Dedifferentiated amniotic fluid mesenchymal stem cell (primary cell): Measurements from ENCODE around the gene GSE1.

Source experiments
- DNase-seq: peaks from one replicate; pipeline ENCODE4 v3.0.0-alpha.2; 2016; ENCODE audit errors: extremely low spot score

The GSE1 gene

GRCh38 chr16:85631802-85632393 lies 18.8 kb downstream of the GSE1 start:
- no peak for DNase-seq

- DNase-seq: no peak
These were observed 19.8 kb downstream of the GSE1 start for GRCh38 chr16:85632709-85633437.

- DNase-seq: no peak
These were observed 20.3 kb downstream of the GSE1 start for GRCh38 chr16:85633438-85633743.

- no peak for DNase-seq
These were observed 20.8 kb downstream of the GSE1 start for GRCh38 chr16:85633888-85634287.

GRCh38 chr16:85634747-85635544 lies 21.8 kb downstream of the GSE1 start:
- DNase-seq: no peak

- no peak for DNase-seq
These were observed 22.5 kb downstream of the GSE1 start for GRCh38 chr16:85635545-85636140.

GRCh38 chr16:85636234-85636812 lies 23.2 kb downstream of the GSE1 start:
- DNase-seq: no peak

GRCh38 chr16:85637061-85637807 lies 24.1 kb downstream of the GSE1 start:
- DNase-seq: no peak

- no peak for DNase-seq
These were observed 24.9 kb downstream of the GSE1 start for GRCh38 chr16:85637808-85638647.

- DNase-seq: no peak
These were observed 25.7 kb downstream of the GSE1 start for GRCh38 chr16:85638695-85639409.

- no peak for DNase-seq
These were observed 26.6 kb downstream of the GSE1 start for GRCh38 chr16:85639529-85640253.

- DNase-seq: no peak
These were observed 27.1 kb downstream of the GSE1 start for GRCh38 chr16:85640254-85640558.

- DNase-seq: no peak
These were observed 27.5 kb downstream of the GSE1 start for GRCh38 chr16:85640585-85640984.

GRCh38 chr16:85641305-85641704 lies 28.2 kb downstream of the GSE1 start:
- no peak for DNase-seq

GRCh38 chr16:85641776-85642176 lies 28.7 kb downstream of the GSE1 start:
- DNase-seq: no peak

- DNase-seq: no peak
These were observed 29.7 kb downstream of the GSE1 start for GRCh38 chr16:85642762-85643358.

- no peak for DNase-seq
These were observed 30.5 kb downstream of the GSE1 start for GRCh38 chr16:85643631-85644030.

GRCh38 chr16:85644093-85644712 lies 31.1 kb downstream of the GSE1 start:
- DNase-seq: no peak
